HepG2 (cell line): ENCODE data around the gene DDX24. TPM values are rescaled to one million over a fixed set of nuclear protein-coding genes. Genes with fewer than 3 reads are reported as not detected.

ENCODE experiments used
- FOXM1 ChIP-seq: sonication (generic); formaldehyde crosslinking; IDR thresholded peaks from 2 replicates; pipeline ENCODE4 v1.5.0; 2020; ENCODE audit warnings: missing genetic modification reagents
- HDAC1 ChIP-seq: sonication (generic); formaldehyde crosslinking; IDR thresholded peaks from 2 replicates; pipeline ENCODE4 v1.5.1; 2020; ENCODE audit warnings: mild to moderate bottlenecking, missing genetic modification reagents
- MEIS1 ChIP-seq: sonication (generic); formaldehyde crosslinking; IDR thresholded peaks from 2 replicates; pipeline ENCODE4 v1.9.0; 2021; ENCODE audit warnings: mild to moderate bottlenecking, missing genetic modification reagents, moderate library complexity, borderline replicate concordance
- MTA1 ChIP-seq: sonication (generic); formaldehyde crosslinking; IDR thresholded peaks from 2 replicates; pipeline ENCODE4 v1.4.0; 2020; ENCODE audit warnings: missing genetic modification reagents, mild to moderate bottlenecking, borderline replicate concordance
- NFKB2 ChIP-seq: sonication (generic); formaldehyde crosslinking; IDR thresholded peaks from 2 replicates; pipeline ENCODE4 v1.4.0; 2020; ENCODE audit warnings: missing genetic modification reagents, borderline replicate concordance
- THYN1 ChIP-seq: sonication (generic); formaldehyde crosslinking; IDR thresholded peaks from 2 replicates; pipeline ENCODE4 v1.8.1; 2023; ENCODE audit warnings: low read depth, mild to moderate bottlenecking, moderate library complexity, missing genetic modification reagents, borderline replicate concordance
- polyA plus RNA-seq, 8 experiments: library from polyadenylated mRNA; depleted of rRNA in 3 of 8; stranded (reverse) in 7 of 8; unstranded in 1 of 8; fragments of >200 nt; fragmentation: Illumina TruSeq in 4 of 8; extraction: Trizol in 4 of 8; gene quantifications; 2 replicates each; pipeline versions ENCODE4 v1.2.1 to v1.2.3, GENCODE V29; 2011 to 2016; ENCODE audit warnings: low read depth in 4 of 8, missing spikeins in 1 of 8, mixed read lengths in 1 of 8; ENCODE audit not compliant: insufficient read depth in 1 of 8
- total RNA-seq, 5 experiments: library from RNA; depleted of rRNA; stranded (reverse); fragments of >200 nt; fragmentation: Illumina TruSeq; extraction: Trizol; gene quantifications; 2 replicates each; pipeline ENCODE4 v1.2.3, GENCODE V29; 2016; ENCODE audit warnings: low read depth in 1 of 5
- TF ChIP-seq, protein P1 (sequence below): sonication (generic); formaldehyde crosslinking; IDR thresholded peaks from 2 replicates; pipeline ENCODE4 v1.5.0; 2020; ENCODE audit warnings: mild to moderate bottlenecking, missing genetic modification reagents, borderline replicate concordance
- TF ChIP-seq, protein P2 (sequence below): sonication (generic); formaldehyde crosslinking; IDR thresholded peaks from 2 replicates; pipeline ENCODE4 v1.5.0; 2020; ENCODE audit warnings: missing genetic modification reagents, mild to moderate bottlenecking, borderline replicate concordance
- TF ChIP-seq, protein P3 (sequence below): sonication (generic); formaldehyde crosslinking; IDR thresholded peaks from 2 replicates; pipeline ENCODE4 v1.4.0; 2020; ENCODE audit warnings: missing genetic modification reagents, borderline replicate concordance

The DDX24 gene
- total and polyA plus RNA-seq, 2 of the 13 experiments (the other 11 are each of a cell fraction or from before 2014, with no cell fraction given), result 67.3 to 149 TPM

DNA sequence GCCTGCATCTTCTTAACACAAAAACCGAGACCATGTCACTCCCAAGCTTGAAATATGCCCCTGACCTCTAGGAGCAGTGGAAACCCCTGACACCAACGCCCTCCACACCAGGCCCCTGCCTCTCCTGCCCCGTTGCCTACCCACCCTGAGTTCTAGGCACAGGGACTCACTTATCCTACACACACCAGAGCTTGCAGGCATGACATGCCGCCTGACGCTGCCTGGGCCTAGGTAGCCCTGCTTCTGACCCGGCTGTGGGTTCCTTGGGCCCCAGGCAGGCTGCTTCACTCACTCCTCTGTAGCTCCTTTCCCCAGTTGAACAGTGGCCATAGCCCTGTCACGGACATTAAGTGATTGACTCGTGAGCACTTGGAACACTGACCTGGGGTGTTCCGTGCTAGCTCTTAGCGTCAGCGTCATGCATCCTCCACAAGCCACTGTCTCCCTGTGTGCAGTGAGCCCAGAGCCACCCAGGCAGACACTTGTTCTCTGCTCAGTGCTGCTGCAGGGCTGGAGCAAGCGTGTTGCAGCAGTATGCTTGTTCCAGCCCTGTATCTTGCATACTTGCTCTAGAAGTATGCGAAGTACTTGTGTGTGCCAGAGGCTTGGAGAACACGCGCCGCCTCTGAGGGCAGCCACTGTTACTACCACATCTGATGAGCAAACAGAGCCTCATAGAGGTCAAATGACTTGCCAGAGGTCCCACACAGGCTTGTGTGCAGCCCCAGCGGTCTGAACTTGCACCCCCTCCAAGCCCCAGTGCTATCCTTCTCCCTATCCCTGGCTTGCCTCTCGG is 39.3 kb downstream of the DDX24 start (continued):
- TF ChIP-seq, protein P1, sequence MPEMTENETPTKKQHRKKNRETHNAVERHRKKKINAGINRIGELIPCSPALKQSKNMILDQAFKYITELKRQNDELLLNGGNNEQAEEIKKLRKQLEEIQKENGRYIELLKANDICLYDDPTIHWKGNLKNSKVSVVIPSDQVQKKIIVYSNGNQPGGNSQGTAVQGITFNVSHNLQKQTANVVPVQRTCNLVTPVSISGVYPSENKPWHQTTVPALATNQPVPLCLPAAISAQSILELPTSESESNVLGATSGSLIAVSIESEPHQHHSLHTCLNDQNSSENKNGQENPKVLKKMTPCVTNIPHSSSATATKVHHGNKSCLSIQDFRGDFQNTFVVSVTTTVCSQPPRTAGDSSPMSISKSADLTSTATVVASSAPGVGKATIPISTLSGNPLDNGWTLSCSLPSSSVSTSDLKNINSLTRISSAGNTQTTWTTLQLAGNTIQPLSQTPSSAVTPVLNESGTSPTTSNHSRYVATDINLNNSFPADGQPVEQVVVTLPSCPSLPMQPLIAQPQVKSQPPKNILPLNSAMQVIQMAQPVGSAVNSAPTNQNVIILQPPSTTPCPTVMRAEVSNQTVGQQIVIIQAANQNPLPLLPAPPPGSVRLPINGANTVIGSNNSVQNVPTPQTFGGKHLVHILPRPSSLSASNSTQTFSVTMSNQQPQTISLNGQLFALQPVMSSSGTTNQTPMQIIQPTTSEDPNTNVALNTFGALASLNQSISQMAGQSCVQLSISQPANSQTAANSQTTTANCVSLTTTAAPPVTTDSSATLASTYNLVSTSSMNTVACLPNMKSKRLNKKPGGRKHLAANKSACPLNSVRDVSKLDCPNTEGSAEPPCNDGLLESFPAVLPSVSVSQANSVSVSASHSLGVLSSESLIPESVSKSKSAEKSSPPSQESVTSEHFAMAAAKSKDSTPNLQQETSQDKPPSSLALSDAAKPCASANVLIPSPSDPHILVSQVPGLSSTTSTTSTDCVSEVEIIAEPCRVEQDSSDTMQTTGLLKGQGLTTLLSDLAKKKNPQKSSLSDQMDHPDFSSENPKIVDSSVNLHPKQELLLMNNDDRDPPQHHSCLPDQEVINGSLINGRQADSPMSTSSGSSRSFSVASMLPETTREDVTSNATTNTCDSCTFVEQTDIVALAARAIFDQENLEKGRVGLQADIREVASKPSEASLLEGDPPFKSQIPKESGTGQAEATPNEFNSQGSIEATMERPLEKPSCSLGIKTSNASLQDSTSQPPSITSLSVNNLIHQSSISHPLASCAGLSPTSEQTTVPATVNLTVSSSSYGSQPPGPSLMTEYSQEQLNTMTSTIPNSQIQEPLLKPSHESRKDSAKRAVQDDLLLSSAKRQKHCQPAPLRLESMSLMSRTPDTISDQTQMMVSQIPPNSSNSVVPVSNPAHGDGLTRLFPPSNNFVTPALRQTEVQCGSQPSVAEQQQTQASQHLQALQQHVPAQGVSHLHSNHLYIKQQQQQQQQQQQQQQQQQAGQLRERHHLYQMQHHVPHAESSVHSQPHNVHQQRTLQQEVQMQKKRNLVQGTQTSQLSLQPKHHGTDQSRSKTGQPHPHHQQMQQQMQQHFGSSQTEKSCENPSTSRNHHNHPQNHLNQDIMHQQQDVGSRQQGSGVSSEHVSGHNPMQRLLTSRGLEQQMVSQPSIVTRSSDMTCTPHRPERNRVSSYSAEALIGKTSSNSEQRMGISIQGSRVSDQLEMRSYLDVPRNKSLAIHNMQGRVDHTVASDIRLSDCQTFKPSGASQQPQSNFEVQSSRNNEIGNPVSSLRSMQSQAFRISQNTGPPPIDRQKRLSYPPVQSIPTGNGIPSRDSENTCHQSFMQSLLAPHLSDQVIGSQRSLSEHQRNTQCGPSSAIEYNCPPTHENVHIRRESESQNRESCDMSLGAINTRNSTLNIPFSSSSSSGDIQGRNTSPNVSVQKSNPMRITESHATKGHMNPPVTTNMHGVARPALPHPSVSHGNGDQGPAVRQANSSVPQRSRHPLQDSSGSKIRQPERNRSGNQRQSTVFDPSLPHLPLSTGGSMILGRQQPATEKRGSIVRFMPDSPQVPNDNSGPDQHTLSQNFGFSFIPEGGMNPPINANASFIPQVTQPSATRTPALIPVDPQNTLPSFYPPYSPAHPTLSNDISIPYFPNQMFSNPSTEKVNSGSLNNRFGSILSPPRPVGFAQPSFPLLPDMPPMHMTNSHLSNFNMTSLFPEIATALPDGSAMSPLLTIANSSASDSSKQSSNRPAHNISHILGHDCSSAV (CRISPR knock-in tag), result no peak
- TF ChIP-seq HDAC1 (CRISPR knock-in tag) (0 out of 2 replicates have a peak, but pooled peaks have one; percentile 27), NFKB2 (CRISPR knock-in tag) (no peak), THYN1 (no peak), FOXM1 (CRISPR knock-in tag) (no peak), MEIS1 (CRISPR knock-in tag) (0 out of 2 replicates have a peak, but pooled peaks have one; percentile 30), MTA1 (CRISPR knock-in tag) (peak; percentile 54; the same call in 1 of the 2 replicates)
- TF ChIP-seq, protein P2, sequence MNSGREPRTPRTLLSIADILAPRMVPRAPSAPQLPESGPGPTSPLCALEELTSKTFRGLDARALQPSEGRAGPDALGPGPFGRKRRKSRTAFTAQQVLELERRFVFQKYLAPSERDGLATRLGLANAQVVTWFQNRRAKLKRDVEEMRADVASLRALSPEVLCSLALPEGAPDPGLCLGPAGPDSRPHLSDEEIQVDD (CRISPR knock-in tag), result no peak
- TF ChIP-seq, protein P3, sequence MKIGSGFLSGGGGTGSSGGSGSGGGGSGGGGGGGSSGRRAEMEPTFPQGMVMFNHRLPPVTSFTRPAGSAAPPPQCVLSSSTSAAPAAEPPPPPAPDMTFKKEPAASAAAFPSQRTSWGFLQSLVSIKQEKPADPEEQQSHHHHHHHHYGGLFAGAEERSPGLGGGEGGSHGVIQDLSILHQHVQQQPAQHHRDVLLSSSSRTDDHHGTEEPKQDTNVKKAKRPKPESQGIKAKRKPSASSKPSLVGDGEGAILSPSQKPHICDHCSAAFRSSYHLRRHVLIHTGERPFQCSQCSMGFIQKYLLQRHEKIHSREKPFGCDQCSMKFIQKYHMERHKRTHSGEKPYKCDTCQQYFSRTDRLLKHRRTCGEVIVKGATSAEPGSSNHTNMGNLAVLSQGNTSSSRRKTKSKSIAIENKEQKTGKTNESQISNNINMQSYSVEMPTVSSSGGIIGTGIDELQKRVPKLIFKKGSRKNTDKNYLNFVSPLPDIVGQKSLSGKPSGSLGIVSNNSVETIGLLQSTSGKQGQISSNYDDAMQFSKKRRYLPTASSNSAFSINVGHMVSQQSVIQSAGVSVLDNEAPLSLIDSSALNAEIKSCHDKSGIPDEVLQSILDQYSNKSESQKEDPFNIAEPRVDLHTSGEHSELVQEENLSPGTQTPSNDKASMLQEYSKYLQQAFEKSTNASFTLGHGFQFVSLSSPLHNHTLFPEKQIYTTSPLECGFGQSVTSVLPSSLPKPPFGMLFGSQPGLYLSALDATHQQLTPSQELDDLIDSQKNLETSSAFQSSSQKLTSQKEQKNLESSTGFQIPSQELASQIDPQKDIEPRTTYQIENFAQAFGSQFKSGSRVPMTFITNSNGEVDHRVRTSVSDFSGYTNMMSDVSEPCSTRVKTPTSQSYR, result no peak
